GM12874 (cell line): ENCODE results near the gene UTP4.

Experiments used
- CTCF ChIP-seq: IDR thresholded peaks from 2 replicates; pipeline ENCODE4 v1.5.1; 2011; ENCODE audit warnings: low read depth, mild to moderate bottlenecking, control low read depth, low read length, moderate library complexity; ENCODE audit not compliant: insufficient read depth

The UTP4 gene

GRCh38 chr16:69107316-69107962, 25.0 kb upstream of the UTP4 start:
- 0 out of 2 replicates have a peak, but pooled peaks have one; percentile 0 for TF ChIP-seq CTCF

- no peak for TF ChIP-seq CTCF
Observed at GRCh38 chr16:69108064-69108904, 24.2 kb upstream of the UTP4 start.

GRCh38 chr16:69108905-69109252, 23.6 kb upstream of the UTP4 start:
- no peak for TF ChIP-seq CTCF

- no peak for TF ChIP-seq CTCF
Observed at GRCh38 chr16:69109486-69110270, 22.8 kb upstream of the UTP4 start.

- no peak for TF ChIP-seq CTCF
Observed at GRCh38 chr16:69110406-69110805, 22.0 kb upstream of the UTP4 start.

- no peak for TF ChIP-seq CTCF
Observed at GRCh38 chr16:69111216-69111875, 21.1 kb upstream of the UTP4 start.

GRCh38 chr16:69111876-69112230, 20.6 kb upstream of the UTP4 start:
- TF ChIP-seq CTCF: no peak
